NCI-H69 (cell line): ENCODE measurements around the gene ACBD6.

ENCODE experiments used
- DNase-seq: peaks from one replicate; lab custom pipeline; 2025; lab: John Stamatoyannopoulos, UW

The ACBD6 gene

DNA sequence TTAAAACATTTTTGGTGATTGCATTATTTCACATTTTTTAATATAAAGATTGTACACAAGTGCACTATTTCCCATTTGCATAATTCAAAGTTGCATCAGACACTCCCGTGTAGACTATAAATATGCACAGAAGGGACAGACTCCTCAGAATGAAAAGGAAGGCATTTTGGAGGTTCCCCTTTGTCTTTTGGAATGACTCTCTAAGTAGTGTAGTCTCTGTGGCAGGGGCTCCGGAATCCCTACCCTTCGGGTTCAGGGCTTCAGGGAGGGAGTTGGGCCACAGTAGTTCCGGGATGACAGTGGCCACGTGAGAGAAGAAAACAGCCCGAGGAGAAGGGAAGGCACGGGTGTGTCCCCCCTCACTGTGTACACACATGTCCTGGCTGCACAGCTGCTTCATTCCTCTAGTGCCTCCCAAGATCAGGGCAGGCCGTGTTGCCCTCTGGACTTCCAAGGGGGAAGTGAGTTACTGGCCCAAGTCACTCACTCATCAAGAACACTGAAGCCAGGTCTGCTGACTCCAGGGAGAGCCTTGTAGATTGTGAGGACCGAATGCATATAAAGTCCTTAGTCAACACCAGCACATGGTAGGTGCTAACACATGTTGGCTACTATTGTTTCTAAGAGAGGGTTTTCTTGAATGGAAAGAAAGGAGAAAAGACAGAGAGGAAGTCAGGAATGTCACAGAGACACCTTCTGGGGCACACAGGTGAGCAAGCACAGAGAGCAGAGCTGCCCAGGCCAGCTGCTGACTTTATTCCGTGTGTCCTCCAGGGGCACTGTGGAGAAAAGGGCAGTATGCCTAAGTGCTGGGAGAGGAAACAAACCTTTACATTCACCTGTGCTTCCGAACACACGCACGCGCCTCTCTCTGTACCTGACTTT lies 232.5 kb downstream of the ACBD6 start:
- DNase-seq, result peak; percentile 69

DNA sequence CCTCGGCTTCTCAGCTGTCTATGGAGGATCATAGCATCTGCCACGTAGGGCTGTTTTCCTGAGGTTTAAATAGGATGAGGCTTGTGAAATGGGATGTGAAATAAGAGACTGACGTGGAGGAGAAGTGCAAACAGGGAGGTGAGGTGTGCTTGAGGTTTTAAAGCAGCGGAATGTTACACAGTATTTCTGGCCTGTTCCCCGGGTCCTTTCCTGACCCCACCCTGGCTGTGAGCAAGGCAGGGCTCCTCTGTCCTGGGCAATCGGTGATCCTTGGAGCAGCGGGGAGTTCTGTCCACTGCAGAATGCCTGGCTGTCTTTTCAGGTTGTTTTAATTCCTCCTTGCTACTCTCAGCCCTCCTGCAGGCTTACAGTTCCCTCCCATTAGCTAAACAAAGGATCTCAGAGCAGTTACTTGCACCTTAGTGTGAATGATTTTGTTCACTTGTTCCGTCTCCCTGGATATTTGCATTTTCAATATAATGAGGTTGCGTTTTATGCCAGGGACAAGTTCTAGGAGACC lies 233.8 kb downstream of the ACBD6 start:
- no peak for DNase-seq

DNA sequence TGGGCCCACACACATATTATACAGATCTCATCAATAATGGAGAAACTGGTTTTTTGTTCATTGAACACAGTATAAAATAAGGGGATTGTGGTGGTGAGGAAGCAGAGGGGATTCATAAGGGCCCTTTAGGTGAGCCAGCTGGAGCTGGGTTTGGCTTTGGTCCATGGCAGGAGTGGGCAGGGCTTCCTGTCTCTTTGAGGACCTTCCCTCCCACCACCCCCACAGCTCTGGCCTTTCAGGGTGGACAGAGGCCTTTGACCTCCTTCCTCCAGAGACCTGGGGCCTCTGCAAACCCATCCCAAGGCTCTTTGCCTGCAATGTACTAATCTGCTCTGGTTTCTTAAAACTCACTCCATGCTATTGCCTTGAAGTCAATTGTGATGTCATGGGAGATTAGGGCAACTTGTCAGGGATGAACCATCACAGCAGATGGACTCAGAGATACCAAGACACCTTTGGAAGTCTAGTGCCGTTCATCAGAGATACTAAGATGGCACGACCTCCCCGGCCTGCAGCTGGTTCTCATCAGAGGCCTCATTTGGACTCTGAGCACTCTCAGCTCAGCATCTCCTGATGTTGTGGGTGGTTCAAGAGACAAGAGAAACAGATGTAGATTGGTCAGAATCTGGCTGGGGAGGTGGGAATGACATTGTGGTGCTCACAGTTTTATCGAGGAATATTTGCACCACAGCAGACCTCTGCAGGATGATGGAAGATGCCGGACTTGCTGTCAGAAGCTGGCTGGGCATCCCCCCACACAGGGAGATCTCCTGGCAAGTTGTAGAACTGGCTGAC lies 234.4 kb downstream of the ACBD6 start:
- DNase-seq, result no peak

DNA sequence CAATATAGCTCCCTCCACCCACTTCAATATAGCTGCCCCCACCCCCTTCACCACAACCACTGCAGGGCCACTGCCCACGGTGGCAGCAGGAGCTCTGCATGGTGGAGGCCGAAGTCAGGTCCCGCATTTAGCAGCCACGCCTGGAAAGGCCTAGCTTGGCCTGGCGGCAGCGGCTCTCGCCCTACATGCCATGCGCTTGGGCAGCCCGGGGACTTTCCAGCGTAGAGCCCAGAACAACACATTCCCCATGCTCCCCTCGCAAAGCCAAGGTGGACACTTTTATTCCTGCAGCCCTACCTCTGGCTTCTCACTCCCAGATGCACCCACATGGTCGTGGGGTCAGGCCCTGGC lies 235.2 kb downstream of the ACBD6 start:
- no peak for DNase-seq

- DNase-seq, result no peak
These were observed 235.8 kb downstream of the ACBD6 start for GRCh38 chr1:180266275-180267210.

DNA sequence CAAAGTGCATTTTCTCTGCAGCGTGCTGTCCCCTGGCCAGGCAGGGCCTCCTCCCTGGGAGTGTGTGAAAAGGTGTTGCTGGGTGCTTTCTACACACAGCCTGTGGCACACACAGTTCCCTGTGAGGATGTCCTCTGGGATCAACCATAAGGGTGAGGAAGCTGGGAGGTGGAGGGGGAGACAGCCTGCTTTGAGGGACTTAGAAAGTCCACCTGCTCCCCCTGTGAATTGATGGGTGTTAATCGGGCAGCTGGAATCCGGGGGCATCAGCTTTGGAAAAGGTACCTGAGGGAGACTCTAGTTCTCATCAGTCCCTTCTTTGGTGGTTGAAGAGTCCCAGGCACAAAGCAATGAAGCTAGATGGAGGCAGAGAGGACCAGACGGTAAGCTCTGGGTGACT lies 236.5 kb downstream of the ACBD6 start:
- DNase-seq, result no peak

DNA sequence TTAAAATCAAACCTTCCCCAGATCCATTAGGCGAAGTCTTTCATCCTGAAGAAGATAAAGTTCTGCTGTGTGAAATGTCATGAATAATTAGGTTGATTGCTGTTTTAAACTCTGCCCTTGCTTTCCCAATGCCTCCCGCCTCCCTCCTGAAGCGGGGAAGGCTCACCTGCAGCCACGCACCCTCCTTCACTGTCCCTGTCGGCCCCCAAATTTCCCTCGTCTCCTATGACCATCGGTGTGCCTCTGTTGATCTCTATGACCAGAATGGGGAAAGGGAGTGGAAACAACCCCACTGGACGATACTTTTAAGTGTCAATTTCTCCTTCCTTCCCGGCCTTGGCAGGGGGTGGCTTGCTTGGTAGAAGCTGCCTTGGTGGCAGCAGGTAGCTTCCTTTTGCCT lies 237.2 kb downstream of the ACBD6 start:
- no peak for DNase-seq

GRCh38 chr1:180264595-180264994 lies 237.8 kb downstream of the ACBD6 start:
- DNase-seq, result no peak

GRCh38 chr1:180262628-180263488 lies 239.5 kb downstream of the ACBD6 start:
- no peak for DNase-seq

DNA sequence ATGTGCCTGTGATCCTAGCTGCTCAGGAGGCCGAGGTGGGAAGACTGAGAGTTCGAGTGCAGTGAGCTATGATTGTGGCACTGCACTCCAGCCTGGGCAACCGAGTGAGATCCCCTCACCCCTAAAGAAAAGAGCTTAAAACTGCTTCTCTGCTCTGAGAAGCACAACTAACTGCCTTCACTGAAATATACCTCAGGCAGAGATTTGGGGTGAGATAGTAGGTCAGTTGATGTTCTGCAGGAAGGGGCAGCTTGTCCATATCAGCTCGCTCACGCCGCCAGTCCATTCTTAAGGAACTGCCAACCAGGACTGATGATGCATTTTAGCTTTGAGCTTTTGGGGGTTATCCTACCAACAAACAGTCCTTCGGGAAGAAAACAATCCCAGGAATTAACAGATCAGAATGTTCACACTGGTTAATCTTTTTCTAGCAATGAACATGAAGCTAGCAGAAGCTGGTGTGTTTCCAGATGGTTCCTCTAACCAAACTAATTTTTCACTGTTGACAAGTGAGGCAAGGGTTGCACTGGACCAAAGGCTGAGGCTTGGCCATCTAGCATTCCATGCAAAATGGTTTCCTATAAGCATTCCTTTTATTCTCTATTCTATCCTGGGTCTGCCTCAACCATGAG lies 240.7 kb downstream of the ACBD6 start:
- no peak for DNase-seq

DNA sequence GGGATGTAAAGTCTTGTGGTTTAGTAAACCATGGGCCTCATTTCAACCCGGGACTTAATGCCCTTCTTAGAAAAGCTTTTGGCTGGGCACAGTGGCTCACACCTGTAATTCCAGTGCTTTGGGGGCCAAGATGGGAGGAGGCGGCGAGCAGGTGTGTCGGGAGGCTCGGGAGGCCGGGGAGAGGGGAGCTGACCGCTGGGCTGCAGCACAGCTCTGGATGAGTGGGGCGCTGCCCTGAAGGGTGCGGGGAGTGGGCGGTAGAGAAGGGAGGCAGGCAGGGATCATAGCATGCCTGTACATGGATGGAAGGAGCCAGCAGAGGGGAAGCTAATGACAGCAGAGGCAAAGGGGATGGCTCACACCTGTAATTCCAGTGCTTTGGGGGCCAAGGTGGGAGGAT lies 241.3 kb downstream of the ACBD6 start:
- no peak for DNase-seq

- DNase-seq, result no peak
These were observed 241.8 kb downstream of the ACBD6 start for GRCh38 chr1:180260541-180260940.

GRCh38 chr1:180259431-180260338 lies 242.7 kb downstream of the ACBD6 start:
- no peak for DNase-seq

DNA sequence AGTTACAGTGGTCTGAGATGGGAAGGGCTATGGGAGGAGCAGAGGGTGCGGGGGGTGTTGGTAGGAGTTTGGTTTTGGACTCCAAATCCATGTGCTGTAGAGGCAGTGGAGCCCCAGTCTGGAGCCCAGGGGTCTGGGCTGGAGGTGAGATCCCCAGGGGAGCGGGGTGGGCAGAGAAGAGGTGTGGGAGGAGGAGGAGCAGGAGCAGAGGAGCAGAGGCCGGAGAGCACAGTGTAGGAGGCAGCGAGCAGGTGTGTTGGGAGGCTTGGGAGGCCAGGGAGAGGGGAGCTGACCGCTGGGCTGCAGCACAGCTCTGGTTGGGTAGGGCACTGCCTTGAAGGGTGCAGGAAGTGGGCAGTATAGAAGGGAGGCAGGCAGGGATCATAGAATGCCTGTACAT lies 243.4 kb downstream of the ACBD6 start:
- no peak for DNase-seq

- DNase-seq, result no peak
These were observed 244.1 kb downstream of the ACBD6 start for GRCh38 chr1:180258290-180258689.

DNA sequence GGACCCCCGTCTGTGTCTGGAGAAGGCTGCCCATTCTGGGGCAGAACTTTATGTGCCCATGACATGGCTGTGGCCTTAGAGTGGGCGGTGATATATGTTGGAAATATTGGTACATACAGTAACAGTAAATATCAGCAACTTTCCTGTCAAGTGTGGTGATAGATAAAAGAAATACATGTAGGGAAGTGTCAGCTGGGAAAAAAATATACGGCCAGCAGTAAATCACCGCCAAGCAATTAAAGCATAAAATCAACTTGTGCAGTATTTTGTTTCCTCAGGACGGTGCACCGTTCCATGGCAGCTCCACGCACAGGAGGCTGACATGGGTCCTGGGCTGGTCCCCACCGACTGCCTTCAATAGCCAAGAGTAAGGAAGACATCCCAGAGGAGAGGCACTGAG lies 244.9 kb downstream of the ACBD6 start:
- no peak for DNase-seq

DNA sequence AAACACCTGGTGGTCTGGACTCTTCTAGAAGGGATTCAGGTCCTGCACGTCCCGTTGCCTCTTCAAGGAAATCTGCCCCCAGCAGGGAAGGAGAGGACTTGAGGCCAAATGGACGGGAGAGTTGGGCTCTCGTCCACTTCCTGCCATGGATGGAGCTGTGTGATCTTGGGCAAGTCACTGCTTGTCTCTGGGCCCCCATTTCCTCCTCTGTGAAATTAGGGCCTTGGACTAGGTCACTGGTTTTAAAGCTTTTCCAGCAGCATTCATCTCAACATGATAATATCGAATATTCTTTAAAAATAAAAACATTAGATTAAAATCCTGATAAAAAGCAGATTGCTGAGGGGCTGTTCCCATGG lies 245.4 kb downstream of the ACBD6 start:
- DNase-seq, result no peak

GRCh38 chr1:180256341-180257027 lies 245.9 kb downstream of the ACBD6 start:
- DNase-seq, result peak; percentile 51
